Heart right ventricle (tissue), 16 donors: ENCODE results near the gene ALAD. TPM values are rescaled to one million over a fixed set of nuclear protein-coding genes. Genes with fewer than 3 reads are reported as not detected.

Experiments used
- ATAC-seq, 8 donors: fragments of 200-7000 bp; cut with Tn5 transposase; one replicate each; pipeline ENCODE4 v1.9.1; 2020; ENCODE audit warnings: mild to moderate bottlenecking in 8 of 8, moderate library complexity in 8 of 8, moderate number of reproducible peaks in 1 of 8
- DNase-seq, 2 donors: peaks; one replicate each; pipeline ENCODE4 v3.0.0-alpha.2; 2020
- H3K27ac ChIP-seq, 10 donors: fragments of 200-600 bp; sonication (generic) in 2 of 10; one replicate each; pipeline versions ENCODE4 v1.5.0 to v1.8.0; 2020 to 2022; ENCODE audit warnings: mild to moderate bottlenecking in 3 of 10
- H3K27me3 ChIP-seq, 7 donors: fragments of 200-600 bp; one replicate each; pipeline ENCODE4 v1.8.0; 2021 to 2022; ENCODE audit warnings: mild to moderate bottlenecking in 2 of 7
- H3K36me3 ChIP-seq, 9 donors: fragments of 200-600 bp; sonication (generic) in 1 of 9; one replicate each; pipeline versions ENCODE4 v1.5.0 to v1.8.0; 2020 to 2022; ENCODE audit warnings: mild to moderate bottlenecking in 2 of 9
- H3K4me1 ChIP-seq, 9 donors: fragments of 200-600 bp; sonication (generic) in 1 of 9; one replicate each; pipeline versions ENCODE4 v1.5.0 to v1.8.0; 2020 to 2022; ENCODE audit warnings: mild to moderate bottlenecking in 4 of 9
- H3K4me3 ChIP-seq, 10 donors: fragments of 200-600 bp; sonication (generic) in 2 of 10; one replicate each; pipeline versions ENCODE4 v1.5.0 to v1.8.0; 2020 to 2022; ENCODE audit warnings: mild to moderate bottlenecking in 7 of 10, moderate library complexity in 2 of 10
- H3K9me3 ChIP-seq, 11 donors: fragments of 200-600 bp in 10 of 11; sonication (generic) in 2 of 11; one replicate each; pipeline versions ENCODE4 v1.5.0 to v1.8.0; 2013 to 2022; ENCODE audit warnings: mild to moderate bottlenecking in 2 of 11, control low read depth in 1 of 11, moderate library complexity in 1 of 11
- CTCF ChIP-seq, 9 donors: fragments of 200-600 bp; sonication (generic) in 2 of 9; IDR thresholded peaks; one replicate each; pipeline versions ENCODE4 v1.5.0 to v1.8.0; 2021 to 2022; ENCODE audit warnings: antibody characterized with exemption in 9 of 9, mild to moderate bottlenecking in 5 of 9, moderate library complexity in 1 of 9
- WGBS, 2 donors: extraction: QIAGEN DNeasy Blood & Tissue Kit; methylation state at CpG; one replicate each; pipeline ENCODE4 v1.1.7; 2013; ENCODE audit warnings: inconsistent platforms in 1 of 2; 5-methylcytosine and 5-hydroxymethylcytosine counted together
- intact Hi-C, 10 donors: fragments of 100-400 bp; cut with DNase I; formaldehyde crosslinking; loops; one replicate each; pipeline versions ENCODE4 v1.11.1 to v1.14.2; 2022
- polyA plus RNA-seq, 2 donors: library from polyadenylated mRNA; stranded (reverse); fragments of 200-250 nt; gene quantifications; one replicate each; pipeline ENCODE4 v1.2.3, GENCODE V29; 2013
- total RNA-seq, 10 donors: library from RNA; stranded (reverse); fragmentation: NEBNext Ultra II Directional in 3 of 10; extraction: Animal tissue kit (Norgen Biotek cat#: 25700) in 3 of 10; gene quantifications; one replicate each; pipeline versions ENCODE4 v1.2.1 to v1.2.4, GENCODE V29; 2021 to 2023
- donor health status: Arrhythmogenic right ventricular cardiomyopathy.
- donor health status: ischemic (EF 13 %, LVEDD 7.1; RV severe dilation, severe dysfunction).
- donor health status: healthy with polysubstance abuse.
- donor health status: DM: no; HTN: yes; CAD: no.
- donor health status: DM: no; HTN: no; CAD: no.
- donor health status: ischemic (EF 25% LVEDD 6.9; RV normal size, moderate dysfunction).
- donor health status: ischemic (EF 25% LVEDD 5.7; RV mildly dilated, moderate dysfunction).
- donor health status: healthy.
- donor health status: DM: yes; HTN: yes; CAD: no.
- donor health status: Ischemic cardiomyopathy.
- donor health status: ischemic (EF 35%, LVEDD 5.7; RV mildly dilated, moderate dysfunction).
- donor health status: nonischemic (EF 11% LVEDD 7.7; RV severe dilation, severe dysfunction).
- donor health status: DM: yes; HTN: yes; CAD: no.
- donor health status: PGD.
- donor health status: ischemic (EF 29% LVEDD 5.4; RV normal size, mild dysfunction).
- donor health status: nonischemic (EF 23%, LVEDD 6.1; RV moderate dilation, normal function).

ALAD gene
- total and polyA plus RNA-seq, 12 donors, result 48.4 to 239 (median 93.2) TPM

- intact Hi-C loops, result loop anchor here in 1 of 10 donors (10.0 kb wide), 1 partner anchor 57 kb away; no protein-coding TSS in a partner anchor
- no peak for TF ChIP-seq CTCF (IDR thresholded peaks at IDR 0.05)
- Histone ChIP-seq H3K9me3 (no peaks in the 10 kb centered on the region), H3K36me3 (no peaks in the 10 kb centered on the region), H3K27me3 (peaks cover 0 to 34% (median 28%) of the 10 kb centered on the region in 7 donors), H3K4me1 (peaks cover 0 to 18% (median 5%) of the 10 kb centered on the region in 9 donors), H3K4me3 (no peak overlapping the region), H3K27ac (no peak overlapping the region)
- DNase-seq, result no peak
- no peak for ATAC-seq
- WGBS, 2 donors, result 84 to 85% methylated on average over 6 of the region's 6 CpGs
Measured at GRCh38 chr9:113352006-113352405, 49.1 kb downstream of the ALAD start.

- H3K4me3 ChIP-seq, result peak overlapping the region in 1 of 10 donors; percentile 55
- DNase-seq (no peak), ATAC-seq (no peak)
- H3K9me3 ChIP-seq, result no peaks in the 10 kb centered on the region
- no peak overlapping the region for H3K27ac ChIP-seq
- H3K4me1 ChIP-seq, result peaks cover 0 to 18% (median 5%) of the 10 kb centered on the region in 9 donors
- H3K36me3 ChIP-seq, result no peaks in the 10 kb centered on the region
- 50 to 72% methylated on average over 6 of the region's 6 CpGs for WGBS, 2 donors
- TF ChIP-seq CTCF (IDR thresholded peaks at IDR 0.05), result no peak
- intact Hi-C loops, result loop anchor here in 1 of 10 donors (10.0 kb wide), 1 partner anchor 56 kb away; no protein-coding TSS in a partner anchor
- H3K27me3 ChIP-seq, result peaks cover 0 to 34% (median 28%) of the 10 kb centered on the region in 7 donors
Measured at GRCh38 chr9:113350937-113351336, 50.1 kb downstream of the ALAD start.

- H3K4me3 ChIP-seq, result peak overlapping the region in 9 of 10 donors; percentile 41 to 57 (median 51)
- H3K27ac ChIP-seq, result peak overlapping the region in 1 of 10 donors; percentile 26
- no peak for DNase-seq
- peaks cover 0 to 34% (median 28%) of the 10 kb centered on the region in 7 donors for H3K27me3 ChIP-seq
- no peak for TF ChIP-seq CTCF (IDR thresholded peaks at IDR 0.05)
- WGBS, 2 donors, result 8 to 15% methylated on average over 14 of the region's 14 CpGs
- H3K4me1 ChIP-seq, result peaks cover 0 to 18% (median 5%) of the 10 kb centered on the region in 9 donors
- peak in 3 of 8 donors; percentile 22 to 46 (median 28) for ATAC-seq
- H3K9me3 ChIP-seq, result no peaks in the 10 kb centered on the region
- H3K36me3 ChIP-seq, result no peaks in the 10 kb centered on the region
- intact Hi-C loops, result loop anchor here in 1 of 10 donors (10.0 kb wide), 1 partner anchor 55 kb away; no protein-coding TSS in a partner anchor
Measured at GRCh38 chr9:113350107-113350661, 50.9 kb downstream of the ALAD start.

GRCh38 chr9:113349445-113350094 is 51.5 kb downstream of the ALAD start, which contains the start of gene BSPRY:
Gene BSPRY (plus strand): TSS chr9:113349541. CDS start chr9:113349580, 39 bp downstream.
- H3K4me3 ChIP-seq, result peak within 1 kb of the TSS; percentile 18 to 57 (median 51)
- peak in 5 of 8 donors; percentile 31 to 55 (median 49) for ATAC-seq
- H3K36me3 ChIP-seq, result no peaks in the 10 kb centered on the region
- intact Hi-C loops, result loop anchor here in 1 of 10 donors (10.0 kb wide), 1 partner anchor 55 kb away; no protein-coding TSS in a partner anchor
- TF ChIP-seq CTCF (IDR thresholded peaks at IDR 0.05), result no peak
- peaks cover 0 to 18% (median 5%) of the 10 kb centered on the region in 9 donors for H3K4me1 ChIP-seq
- DNase-seq, result peak in 1 of 2 donors; percentile 23
- no peaks in the 10 kb centered on the region for H3K9me3 ChIP-seq
- H3K27me3 ChIP-seq, result peaks cover 0 to 34% (median 28%) of the 10 kb centered on the region in 7 donors
- WGBS, 2 donors, result 1 to 3% methylated on average over 64 to 71 of the region's 71 CpGs
- peak within 1 kb of the TSS in 1 of 10 donors; percentile 26 for H3K27ac ChIP-seq
